SIG-M5 treated with dmso at 0.1 percent for 504 hours (cell line): ENCODE data around the gene SH3PXD2A.
A peak's percentile ranks its signal among the peaks of the same experiment; 100 is the strongest.
"Not testable (repeated sequence)": the region's sequence is repeated elsewhere in the genome, so short reads cannot be mapped to it uniquely, and the experiment has no call there.

ENCODE experiments used
- DNase-seq: peaks from one replicate; lab custom pipeline; 2025; ENCODE audit not compliant: unreplicated experiment; lab: John Stamatoyannopoulos, UW

SH3PXD2A gene

DNA sequence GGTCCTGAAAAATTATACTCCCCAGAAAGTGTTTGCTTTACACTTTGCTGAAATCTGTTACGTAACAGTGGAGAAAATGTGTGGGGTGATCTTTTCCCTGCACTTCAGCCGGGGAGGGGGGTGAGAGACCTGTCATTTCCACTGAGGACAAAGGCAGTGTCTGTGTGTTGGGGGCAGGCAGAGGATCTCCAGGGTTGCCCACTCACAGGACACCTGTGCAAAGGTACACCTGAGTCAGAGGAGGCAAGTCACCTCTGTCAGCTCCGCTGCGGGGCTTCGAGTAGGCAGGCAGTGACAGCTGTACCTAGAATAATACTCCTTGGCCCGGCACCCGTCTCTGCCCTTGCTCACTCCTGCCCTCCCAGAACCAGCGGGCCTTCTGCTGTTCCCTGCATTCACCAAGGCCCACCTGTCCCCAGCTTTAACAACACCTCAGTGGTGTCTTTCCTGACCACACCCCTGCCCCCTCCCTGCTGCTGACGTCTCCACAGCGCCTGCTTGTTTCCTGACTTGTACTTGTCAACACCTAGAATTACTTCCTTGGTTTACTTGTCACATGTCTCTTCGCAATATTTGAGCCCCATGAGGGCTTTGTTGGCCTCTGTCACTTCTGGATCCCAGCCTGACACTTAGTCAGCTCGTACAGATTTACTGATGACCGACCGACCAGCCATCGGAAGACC lies 202.6 kb downstream of the SH3PXD2A start:
- DNase-seq = no peak

DNA sequence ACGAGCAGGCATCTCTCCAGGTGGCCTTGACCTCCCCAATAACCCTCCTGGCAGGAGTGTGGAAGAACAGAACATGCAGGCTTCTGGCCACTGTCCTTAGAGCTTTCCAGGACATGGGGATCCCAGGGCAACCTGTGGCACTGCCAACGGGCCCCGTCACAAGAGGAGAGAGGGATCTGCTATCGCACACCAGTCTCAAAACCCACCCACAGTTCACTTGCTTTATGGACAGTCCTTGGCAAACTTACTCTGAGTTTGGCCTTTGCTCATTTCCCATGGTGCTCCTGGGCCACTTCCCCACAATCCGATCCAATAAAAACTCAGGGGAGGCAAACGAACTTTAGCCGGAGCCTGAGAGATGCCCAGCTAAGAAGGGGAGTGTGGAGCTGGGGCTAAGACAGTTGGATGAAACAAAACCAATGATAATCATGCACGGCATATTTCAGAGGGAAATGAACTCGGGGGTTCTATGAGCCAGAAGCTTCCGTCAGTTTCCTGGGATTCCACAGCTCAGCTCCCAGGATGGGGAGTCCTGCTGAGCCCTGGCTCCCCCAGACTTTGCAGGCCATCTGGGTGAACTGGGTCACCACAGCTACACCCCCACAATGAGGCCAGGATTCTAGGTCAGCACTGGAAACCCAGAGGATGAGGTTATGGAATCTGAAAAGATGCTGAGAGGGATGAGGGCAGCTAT lies 203.4 kb downstream of the SH3PXD2A start:
- DNase-seq = no peak

DNA sequence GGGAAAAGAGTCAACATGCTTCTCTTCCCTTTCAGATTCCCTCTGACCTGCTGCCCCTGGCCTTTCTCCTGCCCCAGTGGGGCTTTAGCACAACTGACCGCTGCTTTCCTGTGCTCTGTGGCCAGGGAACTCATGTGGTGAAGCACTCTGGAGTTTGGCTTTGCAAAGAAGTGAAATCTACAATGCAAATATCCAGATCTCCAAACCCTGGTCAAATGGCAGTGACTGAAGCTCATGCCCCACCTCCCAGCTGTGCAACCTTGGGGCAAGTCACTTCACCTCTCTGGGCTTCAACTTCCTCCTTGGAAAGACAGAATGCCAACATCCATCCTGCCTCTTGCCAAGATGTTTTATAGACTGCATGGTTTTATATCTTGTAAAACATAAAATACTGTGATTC lies 204.0 kb downstream of the SH3PXD2A start:
- no peak for DNase-seq

DNA sequence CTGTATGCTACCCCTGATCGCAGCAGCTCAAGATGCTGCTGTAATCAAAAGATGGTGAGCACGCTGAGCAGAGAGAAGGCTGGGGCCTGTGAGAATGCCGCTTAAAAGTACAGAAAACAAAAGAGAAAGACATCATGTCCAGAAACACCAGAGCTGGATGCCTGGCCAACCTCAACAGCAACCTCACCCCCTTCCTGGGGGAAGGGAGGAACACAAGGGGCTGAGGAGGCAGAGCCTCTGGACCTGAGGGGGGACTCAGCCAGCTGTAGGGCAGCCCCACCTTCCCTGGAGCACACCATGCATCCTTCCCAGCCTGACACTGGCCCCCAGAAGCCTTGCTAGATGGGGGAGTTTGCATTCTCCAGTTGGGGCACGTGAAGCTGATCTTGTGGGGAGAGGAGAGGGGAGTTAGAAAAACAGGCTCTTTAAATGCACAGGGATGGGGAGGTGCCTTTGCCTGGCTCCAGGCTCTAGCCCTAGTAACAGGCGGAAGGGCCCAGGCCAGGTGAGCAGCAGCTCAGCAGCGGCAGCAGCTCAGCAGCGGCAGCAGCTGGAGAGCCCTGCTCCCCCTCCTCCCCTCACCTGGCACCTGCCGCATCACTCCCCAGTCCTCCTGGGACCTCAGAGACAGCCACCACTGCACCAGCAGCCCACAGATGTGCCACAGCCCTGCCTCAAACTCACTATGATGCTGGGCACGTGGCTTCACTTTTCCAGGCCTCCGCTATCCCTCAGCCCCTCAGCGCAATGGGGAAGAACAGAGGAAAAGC lies 205.5 kb downstream of the SH3PXD2A start:
- DNase-seq = no peak

DNA sequence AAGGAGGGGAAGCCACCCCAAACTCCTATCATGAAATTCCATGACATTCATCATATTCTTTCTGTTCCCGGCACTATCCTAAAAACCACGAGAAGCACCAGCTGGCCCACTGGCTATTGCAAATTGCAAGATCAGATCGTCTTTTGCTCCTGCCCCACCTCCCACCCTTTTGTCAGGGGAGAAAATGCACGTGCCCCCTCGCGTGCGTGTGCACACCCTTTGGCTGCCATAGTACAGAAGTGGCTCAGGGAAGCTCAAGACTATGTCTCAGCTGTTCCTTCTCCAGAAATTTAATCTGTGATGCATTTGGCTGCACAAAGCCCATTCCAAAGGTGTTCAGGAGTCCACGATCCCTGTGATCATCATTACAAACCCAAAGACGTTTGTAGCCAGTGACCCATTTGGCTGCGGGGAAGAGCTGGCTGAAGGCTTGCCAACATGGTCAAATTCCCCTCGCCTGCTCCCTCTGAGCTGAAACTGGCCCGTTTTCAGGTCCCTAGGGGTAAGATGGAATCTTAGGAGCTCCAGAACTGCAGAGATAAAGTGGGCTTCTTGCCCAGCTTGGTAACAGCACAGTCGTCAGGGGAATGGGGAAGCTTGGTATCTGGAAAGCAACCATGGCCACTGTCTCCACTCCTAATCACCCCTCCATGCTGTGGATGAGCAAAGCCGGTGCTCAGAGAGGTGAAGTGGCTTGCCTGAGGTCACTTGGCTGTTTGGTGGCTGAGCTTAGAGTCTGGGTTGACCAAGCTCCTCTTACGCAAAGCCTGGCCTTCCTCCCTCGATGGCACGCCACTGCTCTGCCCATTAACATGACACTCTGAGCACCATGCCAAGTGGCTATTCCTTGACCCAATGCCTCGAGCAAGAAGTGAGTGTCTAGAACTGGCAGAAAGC lies 206.5 kb downstream of the SH3PXD2A start:
- DNase-seq = no peak

DNA sequence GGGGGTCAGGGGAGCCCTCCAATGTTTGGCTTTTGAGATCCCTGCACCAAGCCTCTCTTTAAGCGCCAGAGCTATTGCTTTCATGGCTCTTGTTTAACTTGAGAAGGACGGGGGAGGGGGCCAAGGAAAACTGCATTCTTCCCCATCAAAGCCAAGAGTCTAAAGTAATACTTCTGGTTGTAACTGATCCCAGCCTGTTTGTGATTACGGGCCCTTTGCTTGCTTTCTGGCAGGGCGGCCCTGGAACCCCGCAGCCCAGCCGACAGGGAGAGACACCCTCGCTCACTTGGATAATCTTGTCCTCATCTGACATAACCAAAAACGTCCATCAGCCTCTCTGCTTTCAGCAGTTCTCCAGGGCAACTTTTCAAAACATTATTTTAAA lies 207.1 kb downstream of the SH3PXD2A start:
- no peak for DNase-seq

DNA sequence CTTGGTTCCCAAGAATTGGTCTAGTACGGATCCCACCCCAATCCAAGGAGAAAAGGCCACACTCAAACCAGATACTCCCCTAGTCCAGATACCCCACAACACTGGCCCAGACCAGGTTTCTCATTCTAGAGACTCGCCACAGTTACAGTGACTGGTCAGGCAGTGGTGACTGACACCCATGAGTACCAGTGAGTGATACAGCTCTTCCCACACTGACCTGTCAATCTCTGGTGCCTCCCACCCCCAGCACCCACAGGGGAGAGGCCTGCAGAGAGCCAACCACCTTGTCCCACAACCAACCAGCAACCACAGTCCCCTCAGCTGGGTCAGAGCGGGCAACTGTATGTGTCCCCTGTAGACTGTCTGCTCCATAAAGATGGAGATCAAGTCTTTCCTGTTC lies 209.1 kb downstream of the SH3PXD2A start:
- DNase-seq = no peak

DNA sequence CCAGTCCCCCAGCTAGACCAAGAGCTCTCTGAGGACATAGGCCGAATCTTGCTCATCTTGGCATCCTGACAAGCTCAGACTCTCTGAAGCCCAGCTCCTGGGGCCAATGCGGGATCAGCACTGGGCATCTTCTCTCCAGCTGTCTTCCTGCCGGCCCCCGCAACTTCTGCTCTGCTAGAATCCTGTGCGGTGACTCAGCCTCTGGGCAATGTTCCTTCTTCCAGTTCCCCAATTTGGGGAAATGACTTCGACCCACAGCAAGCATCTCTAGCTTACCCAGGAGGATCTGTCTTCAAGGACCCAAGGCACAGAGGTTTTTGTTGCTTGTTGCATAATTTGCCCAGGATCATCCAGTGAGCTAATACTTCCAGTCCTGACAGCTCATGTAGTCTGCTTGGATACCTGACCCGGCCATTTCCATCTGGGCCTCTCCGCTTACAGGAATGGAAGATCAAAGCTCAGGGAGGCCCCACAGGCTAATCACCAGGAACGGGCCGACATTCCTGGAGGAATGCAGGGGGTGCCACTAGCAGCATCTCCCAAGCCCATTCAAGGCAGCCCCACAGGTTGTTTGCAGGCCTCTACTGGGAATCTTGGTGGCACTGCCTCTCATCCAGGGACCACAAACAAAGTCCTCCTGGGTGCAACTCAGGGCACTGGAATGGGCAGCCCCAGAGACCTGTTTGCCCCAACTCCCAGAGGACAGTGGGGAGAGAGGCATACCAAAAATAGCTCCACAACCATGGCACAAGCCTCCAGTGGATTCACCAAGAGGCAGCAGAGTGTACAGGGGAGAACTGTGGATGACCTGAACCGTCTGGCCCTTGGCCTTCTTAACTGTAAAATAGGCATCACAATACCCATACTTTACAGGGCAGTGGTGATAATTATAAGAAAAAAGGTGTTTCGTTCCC lies 210.0 kb downstream of the SH3PXD2A start:
- peak; percentile 93 for DNase-seq

DNA sequence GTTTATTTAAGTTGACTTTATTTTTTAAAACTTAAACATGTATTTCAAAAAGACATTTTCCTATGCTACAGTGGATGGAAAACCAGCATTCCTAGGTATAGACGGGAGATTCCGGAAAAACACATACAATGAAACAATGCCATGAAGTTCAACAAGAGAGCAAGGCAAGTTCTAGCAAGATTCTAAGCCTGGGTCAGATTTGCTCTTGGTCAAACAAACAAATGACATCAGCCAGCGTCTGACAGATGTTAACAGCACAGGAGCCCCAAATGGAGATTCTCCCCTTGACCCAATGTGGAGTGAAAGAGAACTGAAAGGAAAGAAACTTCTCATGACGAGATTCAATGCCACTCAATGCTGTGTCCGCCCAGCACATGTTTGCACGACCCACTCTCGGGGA lies 212.0 kb downstream of the SH3PXD2A start:
- no peak for DNase-seq

DNA sequence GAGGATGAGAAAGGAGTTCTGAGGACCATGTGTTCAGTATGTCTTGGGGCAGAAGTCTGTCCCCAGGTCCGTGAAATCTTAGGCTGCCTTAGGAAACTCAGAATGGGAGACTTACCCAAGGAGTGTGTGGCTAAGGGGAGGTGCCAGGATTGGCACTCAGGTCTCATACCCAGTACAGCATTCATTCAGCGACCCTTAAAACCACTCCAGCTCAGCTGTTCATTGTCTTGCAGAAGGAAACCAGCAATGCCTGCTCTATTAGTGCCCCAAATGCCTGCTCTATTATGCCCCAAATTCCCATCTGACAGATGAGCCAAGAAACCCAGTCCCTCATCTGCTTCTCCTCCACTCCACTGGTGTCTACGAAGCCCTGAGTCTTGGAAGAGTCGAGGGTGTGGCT lies 214.1 kb downstream of the SH3PXD2A start:
- no peak for DNase-seq

DNA sequence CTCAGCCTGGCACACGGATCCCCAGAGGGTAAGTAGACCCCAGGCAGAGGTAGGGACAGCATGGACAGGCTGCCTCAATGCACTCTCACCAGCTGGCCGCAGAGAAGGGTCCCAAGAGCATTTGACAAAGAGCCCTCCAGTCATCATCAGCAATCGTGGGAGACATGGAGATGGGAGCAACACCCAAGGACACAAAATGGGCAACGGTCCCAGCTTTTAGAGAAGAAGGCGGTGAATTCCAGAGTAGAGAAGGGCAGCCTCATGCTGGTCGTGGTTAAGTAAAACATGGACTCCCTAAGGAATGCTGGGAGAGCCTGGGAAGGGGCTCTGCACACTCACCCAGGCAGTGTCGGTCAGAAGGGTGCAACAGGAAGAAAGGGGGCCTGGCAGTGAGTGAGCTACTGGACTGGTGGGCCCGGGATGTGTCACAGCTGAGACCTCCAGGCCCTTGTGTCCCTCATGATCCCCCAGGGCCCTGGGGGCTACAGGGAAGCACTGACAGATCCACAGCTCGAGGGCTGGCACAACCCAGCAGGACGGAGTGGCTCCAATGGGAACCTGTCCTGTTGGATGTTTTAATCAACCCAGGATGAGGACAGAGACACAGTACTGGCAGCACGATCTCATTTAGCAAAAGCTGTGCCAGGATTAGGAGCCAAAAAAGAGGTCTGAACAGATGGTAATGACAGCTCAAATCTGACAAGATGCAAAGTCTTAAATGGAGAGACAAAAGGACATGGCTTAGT lies 214.8 kb downstream of the SH3PXD2A start:
- no peak for DNase-seq

DNA sequence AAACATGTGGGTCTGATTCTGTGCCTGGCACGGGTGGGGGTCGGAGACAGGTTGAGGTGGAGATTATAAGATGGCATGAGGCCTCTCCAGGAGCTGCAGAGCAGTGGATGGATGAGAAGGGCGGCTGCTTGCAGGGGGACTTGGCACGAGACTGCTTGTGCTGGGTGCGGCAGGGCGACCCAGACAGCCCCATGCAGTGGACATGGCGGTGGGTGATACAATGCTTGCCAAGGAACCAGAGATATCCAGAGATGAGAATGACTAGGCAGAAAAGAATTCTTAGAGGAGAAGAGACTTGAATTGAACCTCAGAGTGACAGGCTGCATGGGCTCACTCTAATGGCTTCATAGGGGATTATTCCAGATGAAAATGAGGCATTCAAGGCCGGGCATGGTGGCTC lies 216.4 kb downstream of the SH3PXD2A start:
- DNase-seq = no peak

DNA sequence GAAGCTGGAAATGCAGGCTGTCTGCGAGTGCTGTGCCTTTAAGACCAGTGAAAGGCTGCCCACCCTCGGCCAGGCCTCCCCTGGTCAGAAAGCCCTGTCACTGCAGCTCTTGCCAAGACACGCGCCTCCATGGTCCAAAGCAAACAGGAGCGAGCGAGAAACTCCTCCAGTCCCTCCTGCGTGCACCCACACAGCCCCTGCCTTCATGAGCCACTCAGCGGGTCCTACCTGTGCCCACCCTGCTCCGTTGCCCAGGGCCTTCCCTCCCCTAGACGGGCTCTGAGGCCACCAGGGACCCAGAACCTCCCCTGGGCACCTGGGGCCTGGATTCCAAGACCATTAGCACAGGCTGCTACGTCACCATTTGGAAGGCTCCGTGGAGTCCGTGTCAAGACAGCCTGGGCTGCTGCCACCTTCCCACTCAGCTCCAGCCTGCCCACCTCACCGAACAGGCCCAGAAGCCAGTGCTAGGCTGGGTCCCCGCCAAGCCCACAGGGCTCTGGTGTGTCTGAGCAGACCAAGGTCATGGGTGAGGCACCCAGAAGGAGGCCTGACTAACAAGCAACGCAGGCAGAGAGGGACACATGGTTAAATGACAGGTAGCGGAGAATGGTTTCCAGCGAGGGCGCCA lies 217.3 kb downstream of the SH3PXD2A start:
- no peak for DNase-seq

DNA sequence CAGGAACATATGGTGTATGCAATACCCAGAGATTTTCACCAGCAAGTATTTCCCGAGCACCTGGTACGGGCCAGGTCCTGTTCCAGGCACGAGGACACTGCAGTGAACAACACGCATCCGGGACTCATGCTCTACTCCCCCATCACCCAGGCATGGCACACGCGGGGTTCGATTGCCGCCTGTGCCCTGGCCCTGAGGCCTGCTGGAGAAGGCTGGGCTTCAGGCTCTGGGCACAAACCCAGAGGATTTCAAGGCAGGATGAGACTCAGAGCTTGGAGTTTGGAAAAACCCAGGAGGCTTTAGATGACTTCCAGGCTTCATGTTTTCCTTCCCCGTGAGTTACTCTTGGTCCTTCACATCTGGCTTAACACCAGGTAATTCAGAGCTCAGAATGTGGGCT lies 218.4 kb downstream of the SH3PXD2A start:
- no peak for DNase-seq

DNA sequence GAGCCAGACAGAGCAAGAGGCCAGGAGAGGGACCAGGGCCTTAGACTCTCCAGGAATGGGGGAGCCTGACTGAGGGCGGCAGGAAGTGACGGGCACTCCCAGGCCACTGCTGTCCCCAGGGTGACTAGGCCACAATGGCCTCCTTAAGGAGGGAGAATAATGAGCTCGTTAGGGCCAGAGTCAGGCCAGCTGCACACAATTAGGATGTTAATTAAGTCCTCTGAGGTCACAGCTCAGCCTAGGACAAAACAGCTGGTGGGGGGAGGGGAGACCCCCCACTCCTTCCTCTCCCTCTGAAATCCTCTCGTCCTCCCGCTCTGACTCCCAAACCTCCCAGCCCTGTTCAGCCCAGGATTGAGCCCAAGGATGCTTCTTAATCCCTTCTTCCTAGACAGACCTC lies 218.9 kb downstream of the SH3PXD2A start:
- no peak for DNase-seq

DNA sequence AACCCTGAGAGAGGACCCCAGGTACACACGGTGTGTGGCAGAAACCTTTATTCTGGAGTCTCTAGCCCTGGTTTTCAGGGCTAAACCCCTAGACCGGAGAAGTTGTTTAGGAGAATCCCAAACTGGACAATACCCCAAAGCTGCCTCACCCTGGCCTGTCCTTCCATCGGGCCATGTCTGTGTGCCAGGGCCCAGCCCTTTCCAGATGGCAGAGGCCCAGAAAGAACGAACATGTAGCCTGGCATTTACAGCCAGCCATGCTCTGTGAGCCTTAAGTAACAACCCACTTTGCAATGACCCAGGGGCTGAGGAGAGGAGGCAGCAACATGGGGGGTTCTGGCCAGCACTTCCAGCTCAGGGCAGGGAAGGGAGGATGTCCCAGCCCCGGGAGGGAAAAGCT lies 219.8 kb downstream of the SH3PXD2A start:
- no peak for DNase-seq

DNA sequence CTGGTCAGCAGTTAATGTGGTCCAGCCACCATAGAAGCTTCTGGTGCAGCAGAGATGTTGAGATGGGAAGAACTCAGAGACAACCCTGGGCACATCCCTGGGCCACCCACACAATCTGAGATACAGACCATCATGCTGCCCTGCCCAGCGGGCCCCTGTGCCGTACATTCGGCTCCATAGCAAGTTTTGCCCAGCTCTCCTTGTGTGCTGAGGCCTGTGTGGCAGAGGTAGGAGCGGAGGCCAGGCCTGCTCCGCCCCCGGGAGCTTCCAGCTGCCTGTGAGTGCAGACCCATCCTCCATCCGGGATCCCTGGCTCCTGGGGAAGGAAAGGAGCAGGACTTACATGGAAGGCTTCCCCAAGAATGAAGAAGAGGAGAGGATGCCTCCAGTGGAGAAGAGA lies 221.5 kb downstream of the SH3PXD2A start:
- no peak for DNase-seq

DNA sequence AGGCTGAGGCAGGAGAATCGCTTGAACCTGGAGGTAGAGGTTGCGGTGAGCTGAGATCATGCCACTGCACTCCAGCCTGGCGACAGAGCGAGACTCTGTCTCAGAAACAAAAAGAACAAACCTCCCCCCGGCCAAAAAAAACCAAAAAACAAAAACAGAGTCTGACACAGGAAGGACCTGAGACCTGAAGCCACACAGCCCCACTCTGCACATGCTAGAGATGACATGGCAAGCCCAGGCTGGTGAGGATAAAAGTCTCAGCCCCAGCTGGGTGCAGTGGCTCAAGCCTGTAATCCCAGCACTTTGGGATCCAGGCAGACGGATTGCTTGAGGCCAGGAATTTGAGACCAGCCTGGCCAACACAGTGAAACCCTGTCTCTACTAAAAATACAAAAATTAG lies 222.5 kb downstream of the SH3PXD2A start:
- not testable (repeated sequence) for DNase-seq

DNA sequence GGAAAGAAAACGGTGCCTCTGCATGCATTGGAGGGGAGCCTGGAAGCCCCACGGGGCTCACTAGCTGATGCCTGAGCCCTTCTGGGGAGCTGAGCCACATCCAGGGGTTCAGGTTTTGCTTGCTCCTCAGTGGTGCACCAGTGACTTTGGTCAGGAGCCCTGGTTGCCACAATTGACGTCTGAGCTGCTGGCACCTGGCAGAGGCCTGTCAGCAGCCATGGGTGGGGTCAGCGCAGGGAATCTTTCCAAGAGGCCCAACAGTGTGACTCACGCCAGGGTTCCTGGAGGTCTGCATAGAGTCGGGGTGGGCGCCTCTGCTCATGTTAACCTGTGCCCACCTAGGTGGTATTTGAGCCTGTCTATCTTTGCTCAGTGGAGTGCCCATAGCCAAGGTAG lies 223.1 kb downstream of the SH3PXD2A start:
- DNase-seq = no peak
